Gastroesophageal sphincter (tissue), 3 donors: Measurements from ENCODE around the gene PLPP2.

Source experiments
- EP300 ChIP-seq: sonication (generic); formaldehyde crosslinking; IDR thresholded peaks from one replicate; pipeline ENCODE4 v1.6.1; 2017; ENCODE audit warnings: antibody characterized with exemption, mild to moderate bottlenecking
- POLR2A ChIP-seq, 2 donors: fragments of 450-650 bp; IDR thresholded peaks; one replicate each; pipeline ENCODE4 v1.6.1; 2017; ENCODE audit warnings: antibody characterized with exemption in 2 of 2, mild to moderate bottlenecking in 2 of 2, moderate library complexity in 1 of 2
- TF ChIP-seq, protein P1 (sequence below), 4 experiments: fragments of 200-600 bp in 2 of 4; fragments of 450-650 bp in 2 of 4; sonication (generic) in 1 of 4; IDR thresholded peaks; one replicate each; pipeline ENCODE4 v1.5.1; 2017 to 2019; ENCODE audit warnings: antibody characterized with exemption in 4 of 4, mild to moderate bottlenecking in 2 of 4, moderate library complexity in 2 of 4

DNA sequence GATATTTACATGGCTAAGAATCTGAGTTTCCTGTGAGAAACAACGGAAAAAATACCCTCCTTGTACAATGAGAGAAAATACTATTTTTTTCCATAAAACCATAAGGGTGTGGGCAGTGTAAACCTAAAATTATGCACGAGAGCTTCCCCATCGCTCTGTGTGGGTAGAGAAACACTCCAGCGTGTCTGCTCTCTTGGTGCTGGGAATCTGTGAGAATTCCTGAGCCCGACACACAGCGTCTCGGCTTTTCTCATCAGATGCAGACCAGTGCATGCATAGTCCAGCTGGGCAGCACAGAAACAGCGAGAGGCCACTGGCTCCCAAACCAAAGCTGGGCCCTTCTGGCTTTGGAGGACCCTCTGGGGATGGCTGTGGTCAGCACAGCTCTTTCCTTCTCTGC, 12.0 kb downstream of the PLPP2 start:
- TF ChIP-seq, protein P1, sequence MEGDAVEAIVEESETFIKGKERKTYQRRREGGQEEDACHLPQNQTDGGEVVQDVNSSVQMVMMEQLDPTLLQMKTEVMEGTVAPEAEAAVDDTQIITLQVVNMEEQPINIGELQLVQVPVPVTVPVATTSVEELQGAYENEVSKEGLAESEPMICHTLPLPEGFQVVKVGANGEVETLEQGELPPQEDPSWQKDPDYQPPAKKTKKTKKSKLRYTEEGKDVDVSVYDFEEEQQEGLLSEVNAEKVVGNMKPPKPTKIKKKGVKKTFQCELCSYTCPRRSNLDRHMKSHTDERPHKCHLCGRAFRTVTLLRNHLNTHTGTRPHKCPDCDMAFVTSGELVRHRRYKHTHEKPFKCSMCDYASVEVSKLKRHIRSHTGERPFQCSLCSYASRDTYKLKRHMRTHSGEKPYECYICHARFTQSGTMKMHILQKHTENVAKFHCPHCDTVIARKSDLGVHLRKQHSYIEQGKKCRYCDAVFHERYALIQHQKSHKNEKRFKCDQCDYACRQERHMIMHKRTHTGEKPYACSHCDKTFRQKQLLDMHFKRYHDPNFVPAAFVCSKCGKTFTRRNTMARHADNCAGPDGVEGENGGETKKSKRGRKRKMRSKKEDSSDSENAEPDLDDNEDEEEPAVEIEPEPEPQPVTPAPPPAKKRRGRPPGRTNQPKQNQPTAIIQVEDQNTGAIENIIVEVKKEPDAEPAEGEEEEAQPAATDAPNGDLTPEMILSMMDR (IDR thresholded peaks at IDR 0.05): no peak
- TF ChIP-seq EP300: no peak
- no peak for TF ChIP-seq POLR2A (IDR thresholded peaks at IDR 0.05)
